CD14-positive monocyte (primary cell): Measurements from ENCODE around the gene RPS6KA2. TPM values are rescaled to one million over a fixed set of nuclear protein-coding genes. Genes with fewer than 3 reads are reported as not detected.

Source experiments
- DNase-seq, 3 donors: peaks; one replicate each; pipeline ENCODE4 v3.0.0-alpha.2; 2011 to 2022
- H2AFZ ChIP-seq: 2 replicates; pipeline ENCODE4 v1.6.0; 2012; ENCODE audit warnings: mild to moderate bottlenecking, low read depth, low read length, inconsistent platforms; ENCODE audit not compliant: insufficient read depth, poor library complexity, severe bottlenecking
- H3K27ac ChIP-seq, 2 donors: 1 replicate in 1 of 2; 2 replicates in 1 of 2; pipeline ENCODE4 v1.5.1; 2012 to 2013; ENCODE audit warnings: low read length in 2 of 2, control low read depth in 1 of 2, inconsistent platforms in 1 of 2, low read depth in 1 of 2, mild to moderate bottlenecking in 1 of 2
- H3K27me3 ChIP-seq, 2 donors: one replicate each; pipeline versions ENCODE4 v1.6.0 to v1.6.1; 2011 to 2013; ENCODE audit warnings: low read length in 2 of 2; ENCODE audit not compliant: control insufficient read depth in 2 of 2, insufficient read depth in 2 of 2
- H3K36me3 ChIP-seq, 2 donors: replicated peaks in 1 of 2; 1 replicate in 1 of 2; 2 replicates in 1 of 2; pipeline versions ENCODE4 v1.5.1 to v1.6.1; 2012 to 2013; ENCODE audit warnings: low read length in 2 of 2, control low read depth in 1 of 2, inconsistent platforms in 1 of 2, mild to moderate bottlenecking in 1 of 2; ENCODE audit not compliant: insufficient read depth in 2 of 2, control insufficient read depth in 1 of 2
- H3K4me1 ChIP-seq, 2 donors: 1 replicate in 1 of 2; 2 replicates in 1 of 2; pipeline versions ENCODE4 v1.5.1 to v1.6.1; 2012 to 2013; ENCODE audit warnings: low read length in 2 of 2, control low read depth in 1 of 2, inconsistent platforms in 1 of 2, mild to moderate bottlenecking in 1 of 2, moderate library complexity in 1 of 2; ENCODE audit not compliant: insufficient read depth in 2 of 2, control insufficient read depth in 1 of 2
- H3K4me2 ChIP-seq: replicated peaks from 2 replicates; pipeline ENCODE3; 2012; ENCODE audit warnings: low read length, moderate library complexity, mild to moderate bottlenecking; ENCODE audit not compliant: poor library complexity, severe bottlenecking; ENCODE audit errors: extremely low read depth
- H3K4me3 ChIP-seq, 3 experiments: fragments of 200-600 bp in 1 of 3; sonication (generic) in 1 of 3; replicated peaks in 1 of 3; 1 replicate in 2 of 3; 2 replicates in 1 of 3; pipeline ENCODE4 v1.5.1; 2011 to 2013; ENCODE audit warnings: low read length in 3 of 3, mild to moderate bottlenecking in 3 of 3, control low read depth in 2 of 3, low read depth in 2 of 3, inconsistent platforms in 1 of 3, moderate library complexity in 1 of 3
- H3K79me2 ChIP-seq: 2 replicates; pipeline ENCODE4 v1.6.0; 2012; ENCODE audit warnings: mild to moderate bottlenecking, control low read depth, inconsistent platforms, low read length, moderate library complexity; ENCODE audit not compliant: insufficient read depth
- H3K9ac ChIP-seq: 2 replicates; pipeline ENCODE4 v1.6.0; 2017; ENCODE audit warnings: low read length, mild to moderate bottlenecking; ENCODE audit not compliant: insufficient read depth, poor library complexity, severe bottlenecking
- H3K9me3 ChIP-seq, 2 donors: replicated peaks in 1 of 2; 1 replicate in 1 of 2; 2 replicates in 1 of 2; pipeline versions ENCODE4 v1.5.1 to v1.6.1; 2012 to 2013; ENCODE audit warnings: low read length in 2 of 2, control low read depth in 1 of 2; ENCODE audit not compliant: control insufficient read depth in 1 of 2, insufficient read depth in 1 of 2
- H4K20me1 ChIP-seq: 2 replicates; pipeline ENCODE4 v1.6.0; 2012; ENCODE audit warnings: mild to moderate bottlenecking, low read length, control low read depth, moderate library complexity; ENCODE audit not compliant: insufficient read depth
- H3K27ac Mint-ChIP-seq, 7 donors: one replicate each; pipeline ENCODE4 v1.8.0; 2020; ENCODE audit warnings: mild to moderate bottlenecking in 7 of 7, mixed read lengths in 7 of 7, moderate library complexity in 6 of 7, inconsistent platforms in 2 of 7
- H3K27me3 Mint-ChIP-seq, 3 donors: one replicate each; pipeline ENCODE4 v1.8.0; 2021 to 2022; ENCODE audit warnings: low read depth in 3 of 3, mild to moderate bottlenecking in 3 of 3, mixed read lengths in 3 of 3, moderate library complexity in 3 of 3, inconsistent platforms in 1 of 3
- H3K36me3 Mint-ChIP-seq, 2 donors: one replicate each; pipeline ENCODE4 v1.8.0; 2020; ENCODE audit warnings: mixed read lengths in 2 of 2, inconsistent platforms in 1 of 2, mild to moderate bottlenecking in 1 of 2
- H3K4me1 Mint-ChIP-seq: one replicate; pipeline ENCODE4 v1.8.0; 2020; ENCODE audit warnings: mild to moderate bottlenecking, mixed read lengths
- H3K4me3 Mint-ChIP-seq, 2 donors: one replicate each; pipeline ENCODE4 v1.8.0; 2020; ENCODE audit warnings: mild to moderate bottlenecking in 2 of 2, mixed read lengths in 2 of 2, moderate library complexity in 1 of 2
- H3K9me3 Mint-ChIP-seq, 7 donors: one replicate each; pipeline ENCODE4 v1.8.0; 2020 to 2022; ENCODE audit warnings: mixed read lengths in 7 of 7, mild to moderate bottlenecking in 6 of 7, moderate library complexity in 6 of 7, inconsistent platforms in 2 of 7
- WGBS: methylation state at CpG from one replicate; pipeline ENCODE4 v1.1.5; 2013; ENCODE audit warnings: missing lambda C conversion rate; ENCODE audit not compliant: insufficient coverage; 5-methylcytosine and 5-hydroxymethylcytosine counted together
- intact Hi-C, 2 donors: fragments of 100-400 bp; cut with micrococcal nuclease; formaldehyde crosslinking; loops; one replicate each; pipeline versions ENCODE4 v1.15.0 to v1.15.1; 2023
- polyA plus RNA-seq, 3 donors: library from polyadenylated mRNA; depleted of rRNA in 1 of 3; unstranded in 2 of 3; stranded (reverse) in 1 of 3; fragments of 300-500 nt in 2 of 3; fragments of >200 nt in 1 of 3; fragmentation: Illumina TruSeq in 2 of 3; gene quantifications; 1 replicate in 2 of 3; 2 replicates in 1 of 3; pipeline ENCODE4 v1.2.3, GENCODE V29; 2012 to 2021
- TF ChIP-seq, protein P1 (sequence below): fragments of 200-600 bp; IDR thresholded peaks from one replicate; pipeline ENCODE4 v1.8.0; 2022; ENCODE audit warnings: antibody characterized with exemption, mild to moderate bottlenecking

Gene RPS6KA2
- polyA plus RNA-seq, 3 donors = 1.4 to 3.1 (median 1.9) TPM

- Mint-ChIP-seq H3K9me3 (peaks cover 0 to 4% (median 0%) of the 10 kb centered on the region in 7 donors), H3K4me3 (no peak overlapping the region), H3K4me1 (peaks cover 6% of the 10 kb centered on the region), H3K27me3 (peaks cover 0 to 2% (median 1%) of the 10 kb centered on the region in 3 donors), H3K36me3 (peaks cover 0 to 3% of the 10 kb centered on the region in 2 donors), H3K27ac (no peak overlapping the region)
- H3K27me3 ChIP-seq = no peaks in the 10 kb centered on the region
- TF ChIP-seq, protein P1, sequence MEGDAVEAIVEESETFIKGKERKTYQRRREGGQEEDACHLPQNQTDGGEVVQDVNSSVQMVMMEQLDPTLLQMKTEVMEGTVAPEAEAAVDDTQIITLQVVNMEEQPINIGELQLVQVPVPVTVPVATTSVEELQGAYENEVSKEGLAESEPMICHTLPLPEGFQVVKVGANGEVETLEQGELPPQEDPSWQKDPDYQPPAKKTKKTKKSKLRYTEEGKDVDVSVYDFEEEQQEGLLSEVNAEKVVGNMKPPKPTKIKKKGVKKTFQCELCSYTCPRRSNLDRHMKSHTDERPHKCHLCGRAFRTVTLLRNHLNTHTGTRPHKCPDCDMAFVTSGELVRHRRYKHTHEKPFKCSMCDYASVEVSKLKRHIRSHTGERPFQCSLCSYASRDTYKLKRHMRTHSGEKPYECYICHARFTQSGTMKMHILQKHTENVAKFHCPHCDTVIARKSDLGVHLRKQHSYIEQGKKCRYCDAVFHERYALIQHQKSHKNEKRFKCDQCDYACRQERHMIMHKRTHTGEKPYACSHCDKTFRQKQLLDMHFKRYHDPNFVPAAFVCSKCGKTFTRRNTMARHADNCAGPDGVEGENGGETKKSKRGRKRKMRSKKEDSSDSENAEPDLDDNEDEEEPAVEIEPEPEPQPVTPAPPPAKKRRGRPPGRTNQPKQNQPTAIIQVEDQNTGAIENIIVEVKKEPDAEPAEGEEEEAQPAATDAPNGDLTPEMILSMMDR = no peak
- no peaks in the 10 kb centered on the region for H3K79me2 ChIP-seq
- H3K4me2 ChIP-seq = no peak overlapping the region
- no peak overlapping the region for H3K9ac ChIP-seq
- no peaks in the 10 kb centered on the region for H3K9me3 ChIP-seq
- H4K20me1 ChIP-seq = no peaks in the 10 kb centered on the region
- intact Hi-C loops = no loop called here
- H3K27ac ChIP-seq = no peak overlapping the region
- H3K36me3 ChIP-seq = no peaks in the 10 kb centered on the region
- no peak for DNase-seq
- H2AFZ ChIP-seq = no peak overlapping the region
- no peak overlapping the region for H3K4me3 ChIP-seq
- no peaks in the 10 kb centered on the region for H3K4me1 ChIP-seq
- WGBS = 92% methylated on average over 10 of the region's 17 CpGs
Observed at GRCh38 chr6:166413491-166413951, 213.5 kb downstream of the RPS6KA2 start.

- H3K27me3 Mint-ChIP-seq = peaks cover 0 to 5% (median 1%) of the 10 kb centered on the region in 3 donors
- WGBS = 96% methylated on average over 12 of the region's 13 CpGs
- Histone ChIP-seq H2AFZ (no peak overlapping the region), H3K4me2 (no peak overlapping the region), H3K27me3 (no peaks in the 10 kb centered on the region), H3K36me3 (no peaks in the 10 kb centered on the region), H3K79me2 (no peaks in the 10 kb centered on the region), H3K4me1 (no peaks in the 10 kb centered on the region), H3K9ac (no peak overlapping the region), H4K20me1 (no peaks in the 10 kb centered on the region), H3K4me3 (no peak overlapping the region), H3K27ac (no peak overlapping the region), H3K9me3 (no peaks in the 10 kb centered on the region)
- intact Hi-C loops = no loop called here
- H3K4me3 Mint-ChIP-seq = no peak overlapping the region
- peaks cover 0 to 4% (median 0%) of the 10 kb centered on the region in 7 donors for H3K9me3 Mint-ChIP-seq
- DNase-seq = no peak
- H3K27ac Mint-ChIP-seq = no peak overlapping the region
- H3K4me1 Mint-ChIP-seq = peaks cover 6% of the 10 kb centered on the region
- TF ChIP-seq, protein P1 = no peak
- peaks cover 0 to 3% of the 10 kb centered on the region in 2 donors for H3K36me3 Mint-ChIP-seq
Observed at GRCh38 chr6:166412911-166413384, 214.1 kb downstream of the RPS6KA2 start.
